Spinal cord (tissue), 10 donors: ENCODE data around the gene MRFAP1L1. TPM values are rescaled to one million over a fixed set of nuclear protein-coding genes. Genes with fewer than 3 reads are reported as not detected.

Source experiments
- DNase-seq, 6 donors: peaks; one replicate each; pipeline versions ENCODE4 v3.0.0 to v3.0.0-alpha.2; 2013 to 2015; ENCODE audit warnings: low spot score in 6 of 6, low read depth in 4 of 6
- H3K27ac ChIP-seq: one replicate; pipeline ENCODE4 v1.5.1; 2013; ENCODE audit warnings: low read depth, low read length, control low read depth
- H3K27me3 ChIP-seq: one replicate; pipeline ENCODE4 v1.6.1; 2013; ENCODE audit warnings: low read length; ENCODE audit not compliant: control insufficient read depth, insufficient read depth
- H3K36me3 ChIP-seq: one replicate; pipeline ENCODE4 v1.6.1; 2013; ENCODE audit warnings: low read length; ENCODE audit not compliant: control insufficient read depth, insufficient read depth
- H3K4me1 ChIP-seq: one replicate; pipeline ENCODE4 v1.6.1; 2013; ENCODE audit warnings: low read length; ENCODE audit not compliant: control insufficient read depth, insufficient read depth
- H3K4me3 ChIP-seq: one replicate; pipeline ENCODE4 v1.5.1; 2013; ENCODE audit warnings: low read depth, low read length, control low read depth
- H3K9me3 ChIP-seq: one replicate; pipeline ENCODE4 v1.6.1; 2013; ENCODE audit warnings: low read length; ENCODE audit not compliant: control insufficient read depth, insufficient read depth
- WGBS: methylation state at CpG from one replicate; pipeline ENCODE4 v1.1.5; 2013; ENCODE audit warnings: missing lambda C conversion rate; ENCODE audit not compliant: insufficient coverage; 5-methylcytosine and 5-hydroxymethylcytosine counted together
- polyA plus RNA-seq, 2 donors: library from polyadenylated mRNA; unstranded; fragments of 120-200 nt; gene quantifications; one replicate each; pipeline ENCODE4 v1.2.1, GENCODE V29; 2013; ENCODE audit not compliant: insufficient read length in 2 of 2
- total RNA-seq, 2 donors: library from RNA; depleted of rRNA in 1 of 2; stranded (reverse); fragments of 120-200 nt in 1 of 2; fragments of >200 nt in 1 of 2; gene quantifications; one replicate each; pipeline versions ENCODE4 v1.2.3 to v1.2.4, GENCODE V29; 2013 to 2014
- donor health status: healthy.

The MRFAP1L1 gene
- total and polyA plus RNA-seq, 4 donors, result 78.8 to 163 (median 129) TPM

DNA sequence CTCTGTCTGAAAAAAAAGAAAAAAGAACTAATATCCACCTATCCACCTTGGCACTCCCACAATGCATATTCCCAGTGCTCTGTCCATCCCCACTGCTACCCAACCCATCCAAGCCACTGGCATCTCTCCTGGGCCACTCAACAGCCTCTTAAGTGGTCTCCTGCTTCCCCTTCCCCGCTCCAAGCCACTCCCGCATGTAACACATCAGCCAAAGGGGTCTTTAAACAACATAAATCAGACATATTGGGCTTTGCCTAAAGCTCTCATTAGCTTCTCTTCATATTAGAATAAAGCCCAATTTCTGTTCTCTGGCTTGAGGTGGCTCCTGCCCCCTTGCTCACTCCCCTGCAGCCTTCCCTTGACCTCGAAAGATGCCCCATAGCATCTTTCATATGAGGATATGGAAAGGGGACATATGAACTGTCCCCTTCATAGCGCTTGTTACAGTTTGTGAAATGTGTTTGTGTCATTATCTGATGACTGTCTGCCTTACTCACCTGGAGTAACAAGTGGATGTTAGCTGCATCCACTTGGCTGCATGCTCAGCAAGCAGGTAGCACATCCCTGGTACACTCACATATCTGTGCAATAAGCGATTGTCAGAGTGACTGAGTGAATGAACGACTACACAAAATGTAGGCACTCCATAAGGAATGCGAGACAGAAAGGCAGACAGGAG lies 9.4 kb upstream of the MRFAP1L1 start:
- DNase-seq, result no peak
- H3K4me1 ChIP-seq, result peaks cover 24% of the 10 kb centered on the region
- no peaks in the 10 kb centered on the region for H3K27me3 ChIP-seq
- H3K36me3 ChIP-seq, result peaks cover 8% of the 10 kb centered on the region
- 78% methylated on average over 6 of the region's 7 CpGs for WGBS
- no peaks in the 10 kb centered on the region for H3K9me3 ChIP-seq
- no peak overlapping the region for H3K4me3 ChIP-seq
- no peak overlapping the region for H3K27ac ChIP-seq

DNA sequence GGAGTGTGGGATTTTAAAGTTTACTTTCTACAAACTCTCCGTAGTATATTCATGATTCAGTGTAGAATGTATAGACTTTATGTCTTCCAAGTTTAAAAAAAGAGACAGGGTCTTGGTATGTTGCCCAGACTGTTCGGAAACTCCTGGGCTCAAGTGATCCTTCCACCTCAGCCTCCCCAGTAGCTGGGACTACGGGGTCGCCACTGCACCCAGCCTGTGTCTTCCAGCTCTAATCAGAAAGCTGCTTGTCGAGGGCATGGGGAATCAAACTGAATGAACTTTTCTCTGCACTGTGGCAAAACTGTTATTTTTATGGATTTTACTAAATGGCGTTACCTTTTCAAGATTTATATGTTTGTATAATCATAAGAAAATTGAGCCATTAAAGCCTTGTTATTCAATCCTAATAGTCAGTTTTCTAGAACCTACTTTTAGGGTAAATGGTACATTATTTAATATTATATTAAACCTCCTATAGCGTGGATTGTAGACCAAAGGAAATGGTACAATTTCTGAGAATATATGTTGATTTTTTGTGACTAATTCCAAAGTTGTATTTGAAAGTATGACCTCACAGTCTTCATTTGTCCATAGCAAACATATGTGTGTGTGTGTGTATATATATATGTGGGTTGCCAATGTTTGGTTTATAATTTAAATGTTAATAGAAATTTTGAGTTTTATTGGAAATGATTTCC lies 7.4 kb upstream of the MRFAP1L1 start:
- Histone ChIP-seq H3K4me1 (peaks cover 21% of the 10 kb centered on the region), H3K36me3 (peaks cover 8% of the 10 kb centered on the region)
- WGBS, result 23% methylated on average over 2 of the region's 7 CpGs

GRCh38 chr4:6716018-6716911 lies 6.6 kb upstream of the MRFAP1L1 start, which contains the start of gene BLOC1S4:
Gene BLOC1S4 (plus strand): TSS chr4:6716174. CDS start chr4:6716210, 36 bp downstream.
- Histone ChIP-seq H3K4me3 (peak within 1 kb of the TSS; percentile 75), H3K9me3 (no peaks in the 10 kb centered on the region), H3K4me1 (peaks cover 21% of the 10 kb centered on the region), H3K36me3 (peaks cover 8% of the 10 kb centered on the region), H3K27me3 (no peaks in the 10 kb centered on the region), H3K27ac (peak within 1 kb of the TSS; percentile 84)
- peak; percentile 87 to 98 (median 90) for DNase-seq
- under 1% methylated on average over 107 of the region's 109 CpGs for WGBS

More for the DNA sequence above, 7.4 kb upstream of the MRFAP1L1 start:
- no peaks in the 10 kb centered on the region for H3K27me3 ChIP-seq
- DNase-seq, result no peak
- H3K27ac ChIP-seq, result peak overlapping the region; percentile 84
- peak overlapping the region; percentile 75 for H3K4me3 ChIP-seq
- H3K9me3 ChIP-seq, result no peaks in the 10 kb centered on the region

- WGBS, result 1% methylated on average over 5 of the region's 9 CpGs
- H3K27me3 ChIP-seq, result no peaks in the 10 kb centered on the region
- peak overlapping the region; percentile 84 for H3K27ac ChIP-seq
- peaks cover 18% of the 10 kb centered on the region for H3K4me1 ChIP-seq
- peak overlapping the region; percentile 75 for H3K4me3 ChIP-seq
- H3K36me3 ChIP-seq, result peaks cover 8% of the 10 kb centered on the region
- H3K9me3 ChIP-seq, result no peaks in the 10 kb centered on the region
- no peak for DNase-seq
Observed at GRCh38 chr4:6715704-6716017, 6.0 kb upstream of the MRFAP1L1 start.

GRCh38 chr4:6714954-6715353 lies 5.3 kb upstream of the MRFAP1L1 start:
- H3K36me3 ChIP-seq, result peaks cover 8% of the 10 kb centered on the region
- H3K27ac ChIP-seq, result no peak overlapping the region
- H3K9me3 ChIP-seq, result no peaks in the 10 kb centered on the region
- H3K27me3 ChIP-seq, result no peaks in the 10 kb centered on the region
- no peak for DNase-seq
- WGBS, result 83% methylated on average over 1 of the region's 1 CpG
- H3K4me3 ChIP-seq, result no peak overlapping the region
- peaks cover 15% of the 10 kb centered on the region for H3K4me1 ChIP-seq

- Histone ChIP-seq H3K4me1 (peaks cover 10% of the 10 kb centered on the region), H3K9me3 (no peaks in the 10 kb centered on the region), H3K27me3 (no peaks in the 10 kb centered on the region), H3K27ac (no peak overlapping the region), H3K4me3 (no peak overlapping the region), H3K36me3 (no peaks in the 10 kb centered on the region)
- no CpG with 5 or more reads among the region's 2 CpGs for WGBS
- DNase-seq, result no peak
Observed at GRCh38 chr4:6710996-6711395, 1.3 kb upstream of the MRFAP1L1 start.

- peak in 1 of 6 donors; percentile 16 for DNase-seq
- Histone ChIP-seq H3K36me3 (no peaks in the 10 kb centered on the region), H3K27me3 (no peaks in the 10 kb centered on the region), H3K9me3 (no peaks in the 10 kb centered on the region), H3K4me1 (peaks cover 10% of the 10 kb centered on the region), H3K4me3 (peak overlapping the region; percentile 95), H3K27ac (peak overlapping the region; percentile 91)
- 11% methylated on average over 5 of the region's 6 CpGs for WGBS
Observed at GRCh38 chr4:6710282-6710681, 617 bp upstream of the MRFAP1L1 start.

DNA sequence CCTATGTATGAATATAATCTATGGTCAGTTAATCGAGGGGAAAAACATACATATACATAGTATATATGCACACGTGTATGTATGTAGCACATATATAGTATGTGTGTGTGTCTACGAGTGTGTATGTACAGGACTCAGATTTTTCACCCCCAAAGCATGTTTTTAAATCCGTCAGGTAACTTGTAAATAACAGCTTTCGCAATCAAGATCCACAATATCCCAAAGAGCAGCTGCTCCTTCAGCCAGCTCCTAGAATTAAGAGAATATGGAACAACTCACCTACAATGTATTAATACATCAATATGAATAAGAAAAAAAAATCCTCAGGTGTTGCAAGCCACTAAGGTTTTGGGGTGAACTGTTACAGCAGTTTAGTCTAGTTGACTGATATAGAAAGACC lies 3.5 kb downstream of the MRFAP1L1 start:
- H3K27me3 ChIP-seq, result no peaks in the 10 kb centered on the region
- H3K9me3 ChIP-seq, result peaks cover 7% of the 10 kb centered on the region
- no peak overlapping the region for H3K27ac ChIP-seq
- WGBS, result no CpG with 5 or more reads among the region's 5 CpGs
- no peak overlapping the region for H3K4me3 ChIP-seq
- H3K36me3 ChIP-seq, result peaks cover 12% of the 10 kb centered on the region
- peaks cover 10% of the 10 kb centered on the region for H3K4me1 ChIP-seq
- no peak for DNase-seq

- Histone ChIP-seq H3K4me3 (no peak overlapping the region), H3K27ac (no peak overlapping the region), H3K4me1 (peaks cover 10% of the 10 kb centered on the region), H3K9me3 (peaks cover 7% of the 10 kb centered on the region), H3K36me3 (peaks cover 12% of the 10 kb centered on the region), H3K27me3 (no peaks in the 10 kb centered on the region)
- no CpG with 5 or more reads among the region's 2 CpGs for WGBS
- no peak for DNase-seq
Observed at GRCh38 chr4:6705646-6706045, 4.0 kb downstream of the MRFAP1L1 start.
